ENCODE data around the gene RANBP6. TPM values are rescaled to one million over a fixed set of nuclear protein-coding genes. Genes with fewer than 3 reads are reported as not detected.

Gene RANBP6
- total RNA-seq, 4 donors from 2014 or later = 8.1 to 21.0 (median 16.9) TPM

DNA sequence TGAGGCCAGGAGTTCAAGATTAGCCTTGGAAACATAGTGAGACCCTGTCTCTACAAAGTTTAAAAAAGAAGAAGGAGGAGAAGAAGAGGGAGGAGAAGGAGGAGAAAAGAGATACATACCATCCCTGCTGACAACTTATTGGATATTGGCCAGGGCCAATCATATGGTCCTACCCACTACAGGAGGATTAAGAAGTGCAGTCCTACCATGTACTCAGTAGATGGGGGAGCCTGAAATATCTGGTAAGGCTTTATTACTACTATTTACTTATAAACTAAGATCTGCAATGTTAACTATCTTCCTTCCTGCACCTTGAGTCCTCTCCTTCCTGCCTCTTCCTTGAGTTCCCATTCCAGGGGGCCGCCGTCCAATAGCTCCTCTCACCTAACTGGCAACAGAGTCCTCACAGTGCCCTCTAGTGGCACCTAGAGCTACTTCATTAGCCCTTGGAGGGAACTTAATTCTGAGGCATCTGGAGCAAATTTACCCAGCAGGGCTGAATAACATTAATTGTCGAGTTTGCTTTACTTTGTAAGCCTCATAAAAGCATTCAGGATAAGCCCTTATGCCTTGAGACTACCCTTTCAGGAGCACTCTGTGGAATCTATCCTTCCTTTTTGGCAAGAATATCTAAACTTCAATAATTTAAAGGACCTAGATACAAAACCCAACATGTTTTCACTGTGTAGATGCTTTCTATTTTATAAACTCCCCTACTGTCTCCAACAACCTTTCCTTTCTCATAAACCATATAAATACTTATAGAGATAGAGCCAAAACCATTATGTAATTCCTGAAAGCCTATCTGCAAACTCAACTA is 39.1 kb upstream of the RANBP6 start:
- in situ Hi-C loops (cut with MboI; ENCODE audit: low sequenced_read_pairs in 4 of 4) = loop anchor here (5.0 to 25.0 kb wide), 6 partner anchors 92 to 258 kb away; no protein-coding TSS in a partner anchor

DNA sequence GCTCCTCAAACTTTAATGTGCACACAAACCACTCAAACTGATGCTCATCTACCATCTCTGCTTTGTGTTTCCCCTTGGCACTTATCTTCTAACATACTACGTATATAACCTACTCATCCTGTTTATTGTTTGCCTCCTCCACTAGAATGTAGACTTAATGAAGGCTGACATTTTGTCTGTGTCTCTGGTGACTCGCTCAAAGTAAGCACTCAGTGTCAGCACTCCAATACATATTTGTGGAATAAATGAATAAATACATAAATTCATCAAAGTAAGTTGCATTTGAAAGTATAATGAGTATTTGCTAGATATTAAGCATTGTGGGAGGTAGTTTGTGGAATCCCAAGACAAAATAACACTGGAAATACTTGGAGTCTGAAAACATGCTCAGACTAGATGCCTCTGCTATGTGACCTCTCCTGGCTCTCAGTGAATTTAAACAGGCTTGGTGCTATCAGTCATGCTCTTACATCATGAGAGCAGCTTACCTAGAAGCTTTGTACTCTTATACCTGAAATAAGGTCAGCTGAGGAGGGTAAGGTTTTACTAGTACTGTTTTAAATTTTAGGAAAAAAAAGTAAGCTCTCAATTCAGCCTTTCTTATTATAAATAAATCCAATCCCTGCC is 37.0 kb upstream of the RANBP6 start:
- ATAC-seq (no peak), DNase-seq (no peak)
- intact Hi-C loops (cut with DNase I; ENCODE audit: low total_unique reads) (no loop called here), in situ Hi-C loops (cut with MboI; ENCODE audit: low sequenced_read_pairs in 4 of 4) (loop anchor here (5.0 to 25.0 kb wide), 6 partner anchors 90 to 260 kb away; no protein-coding TSS in a partner anchor)
- Histone ChIP-seq H3K36me3 (no peaks in the 10 kb centered on the region), H3K4me3 (no peak overlapping the region), H3K27me3 (peaks cover 0 to 2% (median 0%) of the 10 kb centered on the region in 3 donors), H3K4me1 (no peaks in the 10 kb centered on the region), H3K9me3 (no peaks in the 10 kb centered on the region), H3K27ac (no peak overlapping the region)
- no peak for TF ChIP-seq POLR2A (IDR thresholded peaks at IDR 0.05)
- TF ChIP-seq, protein P1, sequence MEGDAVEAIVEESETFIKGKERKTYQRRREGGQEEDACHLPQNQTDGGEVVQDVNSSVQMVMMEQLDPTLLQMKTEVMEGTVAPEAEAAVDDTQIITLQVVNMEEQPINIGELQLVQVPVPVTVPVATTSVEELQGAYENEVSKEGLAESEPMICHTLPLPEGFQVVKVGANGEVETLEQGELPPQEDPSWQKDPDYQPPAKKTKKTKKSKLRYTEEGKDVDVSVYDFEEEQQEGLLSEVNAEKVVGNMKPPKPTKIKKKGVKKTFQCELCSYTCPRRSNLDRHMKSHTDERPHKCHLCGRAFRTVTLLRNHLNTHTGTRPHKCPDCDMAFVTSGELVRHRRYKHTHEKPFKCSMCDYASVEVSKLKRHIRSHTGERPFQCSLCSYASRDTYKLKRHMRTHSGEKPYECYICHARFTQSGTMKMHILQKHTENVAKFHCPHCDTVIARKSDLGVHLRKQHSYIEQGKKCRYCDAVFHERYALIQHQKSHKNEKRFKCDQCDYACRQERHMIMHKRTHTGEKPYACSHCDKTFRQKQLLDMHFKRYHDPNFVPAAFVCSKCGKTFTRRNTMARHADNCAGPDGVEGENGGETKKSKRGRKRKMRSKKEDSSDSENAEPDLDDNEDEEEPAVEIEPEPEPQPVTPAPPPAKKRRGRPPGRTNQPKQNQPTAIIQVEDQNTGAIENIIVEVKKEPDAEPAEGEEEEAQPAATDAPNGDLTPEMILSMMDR (IDR thresholded peaks at IDR 0.05 in 4 of 5, conservative IDR thresholded peaks at IDR 0.05 in 1 of 5) = no peak

More for the DNA sequence above, 39.1 kb upstream of the RANBP6 start:
- H3K27ac ChIP-seq = no peak overlapping the region
- DNase-seq (peak in 1 of 2 donors; percentile 39), ATAC-seq (peak; percentile 63 to 82)
- intact Hi-C loops (cut with DNase I; ENCODE audit: low total_unique reads) = loop anchor here (1.0 to 2.0 kb wide), 2 partner anchors 52 to 168 kb away; no protein-coding TSS in a partner anchor
- no peak for TF ChIP-seq POLR2A (IDR thresholded peaks at IDR 0.05)
- TF ChIP-seq, protein P1 (IDR thresholded peaks at IDR 0.05 in 4 of 5, conservative IDR thresholded peaks at IDR 0.05 in 1 of 5) = peak; percentile 41 to 71 (median 61)
- H3K9me3 ChIP-seq = no peaks in the 10 kb centered on the region
- H3K27me3 ChIP-seq = no peaks in the 10 kb centered on the region
- no peaks in the 10 kb centered on the region for H3K4me1 ChIP-seq
- H3K36me3 ChIP-seq = no peaks in the 10 kb centered on the region
- H3K4me3 ChIP-seq = no peak overlapping the region

DNA sequence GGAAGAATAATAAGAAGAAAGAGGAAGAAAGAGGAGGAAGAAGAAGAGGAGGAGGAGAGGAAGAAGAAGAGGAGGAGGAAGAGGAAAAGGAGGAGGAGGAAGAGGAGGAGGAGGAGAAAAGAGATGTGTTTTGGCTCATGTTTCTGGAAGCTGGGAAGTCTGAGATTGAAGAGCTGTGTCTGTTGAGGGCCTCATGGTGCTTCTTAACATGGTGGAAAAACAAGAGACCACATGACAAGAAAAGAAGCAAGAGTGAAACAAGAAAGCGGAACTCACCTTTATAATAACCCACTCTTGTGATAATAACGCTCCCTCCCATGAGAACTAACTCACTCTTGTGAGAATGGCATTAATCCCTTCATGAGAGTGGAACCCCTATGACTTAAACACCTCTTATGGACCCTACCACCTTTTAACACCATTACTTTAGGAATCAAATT is 36.1 kb upstream of the RANBP6 start:
- no peaks in the 10 kb centered on the region for H3K9me3 ChIP-seq
- H3K27me3 ChIP-seq = peaks cover 0 to 2% (median 0%) of the 10 kb centered on the region in 3 donors
- DNase-seq = no peak
- ATAC-seq = no peak
- no peak overlapping the region for H3K27ac ChIP-seq
- intact Hi-C loops (cut with DNase I; ENCODE audit: low total_unique reads) = no loop called here
- in situ Hi-C loops (cut with MboI; ENCODE audit: low sequenced_read_pairs in 4 of 4) = loop anchor here (5.0 to 25.0 kb wide), 6 partner anchors 89 to 261 kb away; no protein-coding TSS in a partner anchor
- no peaks in the 10 kb centered on the region for H3K36me3 ChIP-seq
- TF ChIP-seq, protein P1 (IDR thresholded peaks at IDR 0.05 in 4 of 5, conservative IDR thresholded peaks at IDR 0.05 in 1 of 5) = no peak
- no peak for TF ChIP-seq POLR2A (IDR thresholded peaks at IDR 0.05)
- H3K4me1 ChIP-seq = no peaks in the 10 kb centered on the region
- H3K4me3 ChIP-seq = no peak overlapping the region

DNA sequence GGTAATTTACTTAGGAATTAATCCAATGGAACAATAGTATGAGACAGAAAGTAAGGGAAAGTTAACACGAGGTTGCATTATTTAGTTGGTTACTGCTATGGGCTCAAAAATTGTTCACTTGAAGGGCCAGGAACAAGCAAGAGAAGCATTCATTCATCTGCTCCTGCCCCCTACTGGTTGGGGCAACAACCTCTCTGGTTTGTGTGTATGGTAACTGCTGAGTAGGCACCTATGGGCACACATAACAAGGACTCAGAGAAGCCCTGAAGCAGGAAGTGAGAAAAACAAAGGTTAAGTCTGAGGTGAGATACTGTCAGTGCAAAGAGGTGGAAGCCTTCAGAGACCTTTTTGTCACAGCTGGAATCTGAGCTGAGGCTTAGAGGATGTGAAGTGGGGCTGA is 34.4 kb upstream of the RANBP6 start:
- no peak for TF ChIP-seq POLR2A (IDR thresholded peaks at IDR 0.05)
- TF ChIP-seq, protein P1 (IDR thresholded peaks at IDR 0.05 in 4 of 5, conservative IDR thresholded peaks at IDR 0.05 in 1 of 5) = peak in 1 of 5 experiments; percentile 11
- in situ Hi-C loops (cut with MboI; ENCODE audit: low sequenced_read_pairs in 4 of 4) = loop anchor here (5.0 to 25.0 kb wide), 6 partner anchors 87 to 263 kb away; no protein-coding TSS in a partner anchor

More for the DNA sequence above, 34.4 kb upstream of the RANBP6 start:
- Histone ChIP-seq H3K27me3 (peaks cover 0 to 2% (median 0%) of the 10 kb centered on the region in 3 donors), H3K36me3 (no peaks in the 10 kb centered on the region), H3K9me3 (no peaks in the 10 kb centered on the region), H3K4me3 (no peak overlapping the region), H3K27ac (no peak overlapping the region), H3K4me1 (no peaks in the 10 kb centered on the region)
- intact Hi-C loops (cut with DNase I; ENCODE audit: low total_unique reads) = no loop called here
- DNase-seq (no peak), ATAC-seq (no peak)
